ENCODE measurements around the gene ZRANB1.

The ZRANB1 gene

GRCh38 chr10:125023862-125024496, 82.1 kb downstream of the ZRANB1 start:
- DNase-seq = no peak

GRCh38 chr10:125024497-125025234, 82.7 kb downstream of the ZRANB1 start:
- no peak for DNase-seq

GRCh38 chr10:125025341-125025740, 83.4 kb downstream of the ZRANB1 start:
- DNase-seq = no peak

- DNase-seq = no peak
These were observed 84.4 kb downstream of the ZRANB1 start for GRCh38 chr10:125026036-125026931.

GRCh38 chr10:125026974-125027735, 85.2 kb downstream of the ZRANB1 start:
- no peak for DNase-seq

GRCh38 chr10:125027871-125028869, 86.2 kb downstream of the ZRANB1 start:
- DNase-seq = no peak

- DNase-seq = no peak
These were observed 87.8 kb downstream of the ZRANB1 start for GRCh38 chr10:125029584-125030242.

GRCh38 chr10:125030567-125031197, 88.8 kb downstream of the ZRANB1 start:
- no peak for DNase-seq

- DNase-seq = no peak
These were observed 90.6 kb downstream of the ZRANB1 start for GRCh38 chr10:125032474-125033020.

GRCh38 chr10:125033146-125033924, 91.4 kb downstream of the ZRANB1 start:
- DNase-seq = no peak

- no peak for DNase-seq
These were observed 92.8 kb downstream of the ZRANB1 start for GRCh38 chr10:125034675-125035074.

GRCh38 chr10:125035136-125035535, 93.2 kb downstream of the ZRANB1 start:
- DNase-seq = no peak

GRCh38 chr10:125035588-125036295, 93.8 kb downstream of the ZRANB1 start:
- DNase-seq = no peak

- DNase-seq = no peak
These were observed 95.4 kb downstream of the ZRANB1 start for GRCh38 chr10:125037145-125037877.
